ENCODE data around the gene CDKN2A. TPM values are rescaled to one million over a fixed set of nuclear protein-coding genes. Genes with fewer than 3 reads are reported as not detected.

The CDKN2A gene
- total RNA-seq, 1 donor from 2014 or later, result 47.7 TPM

DNA sequence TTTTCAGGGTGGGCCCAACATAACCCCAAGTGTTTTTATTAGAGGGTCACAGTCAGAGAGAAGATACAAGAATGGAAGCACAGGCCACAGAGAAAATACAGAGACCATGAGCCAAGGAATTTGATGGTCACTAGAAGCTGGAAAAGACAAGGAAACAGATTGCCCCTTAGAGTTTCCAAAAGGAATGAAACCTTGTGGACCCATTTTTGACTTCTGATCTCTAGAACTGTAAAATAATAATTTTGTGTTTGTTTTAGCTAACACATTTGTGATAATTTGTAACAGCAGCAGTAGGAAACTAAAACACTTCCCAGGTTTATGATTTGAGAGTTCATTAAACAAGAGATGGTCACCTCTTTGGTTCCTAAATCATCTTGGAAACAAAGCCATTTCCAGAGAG lies 21.8 kb downstream of the CDKN2A start:
- no peak overlapping the region for H3K4me3 ChIP-seq (ENCODE audit: low read depth, low read length)
- DNase-seq (ENCODE audit: low read depth), result no peak
- TF ChIP-seq, protein P1, sequence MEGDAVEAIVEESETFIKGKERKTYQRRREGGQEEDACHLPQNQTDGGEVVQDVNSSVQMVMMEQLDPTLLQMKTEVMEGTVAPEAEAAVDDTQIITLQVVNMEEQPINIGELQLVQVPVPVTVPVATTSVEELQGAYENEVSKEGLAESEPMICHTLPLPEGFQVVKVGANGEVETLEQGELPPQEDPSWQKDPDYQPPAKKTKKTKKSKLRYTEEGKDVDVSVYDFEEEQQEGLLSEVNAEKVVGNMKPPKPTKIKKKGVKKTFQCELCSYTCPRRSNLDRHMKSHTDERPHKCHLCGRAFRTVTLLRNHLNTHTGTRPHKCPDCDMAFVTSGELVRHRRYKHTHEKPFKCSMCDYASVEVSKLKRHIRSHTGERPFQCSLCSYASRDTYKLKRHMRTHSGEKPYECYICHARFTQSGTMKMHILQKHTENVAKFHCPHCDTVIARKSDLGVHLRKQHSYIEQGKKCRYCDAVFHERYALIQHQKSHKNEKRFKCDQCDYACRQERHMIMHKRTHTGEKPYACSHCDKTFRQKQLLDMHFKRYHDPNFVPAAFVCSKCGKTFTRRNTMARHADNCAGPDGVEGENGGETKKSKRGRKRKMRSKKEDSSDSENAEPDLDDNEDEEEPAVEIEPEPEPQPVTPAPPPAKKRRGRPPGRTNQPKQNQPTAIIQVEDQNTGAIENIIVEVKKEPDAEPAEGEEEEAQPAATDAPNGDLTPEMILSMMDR (conservative IDR thresholded peaks at IDR 0.05; ENCODE audit: low read depth, low read length), result no peak

DNA sequence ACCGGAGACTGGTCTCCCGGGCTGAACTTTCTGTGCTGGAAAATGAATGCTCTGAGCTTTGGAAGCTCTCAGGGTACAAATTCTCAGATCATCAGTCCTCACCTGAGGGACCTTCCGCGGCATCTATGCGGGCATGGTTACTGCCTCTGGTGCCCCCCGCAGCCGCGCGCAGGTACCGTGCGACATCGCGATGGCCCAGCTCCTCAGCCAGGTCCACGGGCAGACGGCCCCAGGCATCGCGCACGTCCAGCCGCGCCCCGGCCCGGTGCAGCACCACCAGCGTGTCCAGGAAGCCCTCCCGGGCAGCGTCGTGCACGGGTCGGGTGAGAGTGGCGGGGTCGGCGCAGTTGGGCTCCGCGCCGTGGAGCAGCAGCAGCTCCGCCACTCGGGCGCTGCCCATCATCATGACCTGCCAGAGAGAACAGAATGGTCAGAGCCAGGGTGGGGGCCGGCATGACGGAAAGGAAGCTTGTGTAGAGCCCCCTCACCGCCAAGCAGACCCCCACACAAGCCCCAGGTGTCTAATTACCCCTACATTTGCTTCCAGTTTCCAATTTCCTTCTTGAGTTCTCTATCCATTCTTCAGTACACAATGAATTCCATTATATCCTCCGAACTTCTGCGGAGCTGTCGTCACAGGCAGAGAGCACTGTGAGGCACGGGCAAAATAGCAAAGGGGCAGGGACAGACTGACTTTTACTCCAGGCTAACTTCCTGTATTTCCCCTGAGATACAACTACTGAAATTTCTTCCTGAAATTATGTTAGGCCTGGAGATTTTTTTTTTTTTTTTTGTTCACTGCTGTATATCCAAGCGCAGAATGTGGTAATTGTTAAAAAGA lies 23.2 kb downstream of the CDKN2A start:
- DNase-seq (ENCODE audit: low read depth), result no peak
- TF ChIP-seq, protein P1 (conservative IDR thresholded peaks at IDR 0.05; ENCODE audit: low read depth, low read length), result no peak
- no peak overlapping the region for H3K4me3 ChIP-seq (ENCODE audit: low read depth, low read length)

DNA sequence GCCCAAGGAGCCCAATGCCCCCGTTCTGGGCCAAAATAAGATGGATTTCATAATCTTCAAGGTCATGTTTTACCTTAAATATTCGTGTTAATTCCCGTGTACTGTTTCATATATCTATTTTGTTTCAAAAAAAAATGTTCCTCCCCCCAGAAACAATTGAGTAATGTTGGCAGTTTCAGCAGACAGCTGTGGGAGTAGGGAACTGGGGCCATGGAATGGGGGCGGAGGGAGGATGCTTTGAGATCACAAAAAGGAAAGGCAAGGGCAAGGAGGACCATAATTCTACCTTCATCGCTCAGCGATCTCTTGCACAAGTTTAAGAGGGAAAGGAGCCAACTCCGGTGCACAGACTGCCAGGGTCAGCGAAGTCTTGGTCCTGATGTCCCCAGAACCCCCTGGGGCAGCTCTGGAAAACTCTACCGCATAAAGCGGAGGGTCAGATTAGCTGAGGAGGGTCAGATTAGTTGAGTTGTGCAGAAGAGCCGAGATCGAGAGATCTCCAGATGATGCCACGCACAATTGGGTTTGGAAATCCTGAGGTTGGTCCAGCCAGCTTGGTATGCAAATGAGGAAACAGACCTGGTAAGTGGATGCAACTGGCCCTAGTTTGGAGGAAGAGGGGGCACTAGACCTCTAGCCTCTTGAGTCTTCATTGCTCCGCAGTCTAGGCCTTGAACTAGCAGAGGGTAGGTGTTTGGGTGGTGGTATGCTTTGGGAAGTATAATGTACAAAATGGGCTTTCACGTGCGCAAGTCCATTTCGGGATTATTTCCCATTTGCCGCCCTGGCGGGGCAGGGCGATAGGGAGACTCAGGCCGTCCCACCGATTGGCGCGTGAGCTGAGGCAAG lies 24.0 kb downstream of the CDKN2A start:
- no peak overlapping the region for H3K4me3 ChIP-seq (ENCODE audit: low read depth, low read length)
- DNase-seq (ENCODE audit: low read depth), result no peak
- TF ChIP-seq, protein P1 (conservative IDR thresholded peaks at IDR 0.05; ENCODE audit: low read depth, low read length), result no peak

DNA sequence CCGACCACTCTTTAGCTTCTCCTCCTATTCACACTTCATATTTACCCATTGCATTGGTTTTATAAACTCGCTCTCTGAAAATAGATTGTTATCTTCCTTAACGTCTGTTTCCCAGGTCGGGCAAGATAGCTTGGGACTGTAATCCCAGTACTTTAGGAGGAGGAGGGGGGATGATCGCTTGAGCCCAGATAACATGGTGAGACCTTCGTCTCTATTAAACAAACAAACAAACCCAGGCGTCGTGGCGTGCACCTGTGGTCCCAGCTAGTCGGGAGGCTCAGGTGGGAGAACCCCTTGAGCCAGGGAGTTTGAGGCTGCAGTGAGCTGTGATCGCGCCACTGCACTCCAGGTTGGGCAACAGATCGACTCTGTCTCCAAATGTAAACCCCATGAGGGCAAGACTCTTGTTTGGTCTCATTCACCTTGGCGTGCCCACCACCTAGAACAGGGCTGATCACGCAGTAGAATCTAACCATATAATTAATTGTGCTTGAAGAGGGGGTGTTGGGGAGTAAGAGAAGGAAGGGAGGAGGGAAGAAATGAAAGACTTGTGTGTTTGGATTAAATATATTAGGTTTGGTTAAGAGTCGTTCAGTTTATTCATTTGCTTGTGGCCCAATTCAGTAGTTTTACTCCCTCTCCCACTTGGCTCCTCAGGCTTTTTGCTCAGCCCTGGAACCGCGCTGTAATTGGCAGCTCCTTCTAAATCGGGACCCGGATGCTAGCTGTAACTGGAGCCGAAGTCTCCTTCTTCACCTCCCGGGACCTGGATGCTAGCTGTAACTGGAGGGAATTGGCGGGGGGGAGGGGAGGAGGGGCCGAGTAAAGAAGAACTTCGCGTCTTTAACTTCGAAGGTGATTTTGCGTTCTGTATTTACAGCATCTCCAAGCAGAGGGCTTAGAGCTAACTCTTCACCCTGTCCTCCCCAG lies 24.9 kb downstream of the CDKN2A start:
- TF ChIP-seq, protein P1 (conservative IDR thresholded peaks at IDR 0.05; ENCODE audit: low read depth, low read length), result no peak
- DNase-seq (ENCODE audit: low read depth), result no peak
- H3K4me3 ChIP-seq (ENCODE audit: low read depth, low read length), result no peak overlapping the region

DNA sequence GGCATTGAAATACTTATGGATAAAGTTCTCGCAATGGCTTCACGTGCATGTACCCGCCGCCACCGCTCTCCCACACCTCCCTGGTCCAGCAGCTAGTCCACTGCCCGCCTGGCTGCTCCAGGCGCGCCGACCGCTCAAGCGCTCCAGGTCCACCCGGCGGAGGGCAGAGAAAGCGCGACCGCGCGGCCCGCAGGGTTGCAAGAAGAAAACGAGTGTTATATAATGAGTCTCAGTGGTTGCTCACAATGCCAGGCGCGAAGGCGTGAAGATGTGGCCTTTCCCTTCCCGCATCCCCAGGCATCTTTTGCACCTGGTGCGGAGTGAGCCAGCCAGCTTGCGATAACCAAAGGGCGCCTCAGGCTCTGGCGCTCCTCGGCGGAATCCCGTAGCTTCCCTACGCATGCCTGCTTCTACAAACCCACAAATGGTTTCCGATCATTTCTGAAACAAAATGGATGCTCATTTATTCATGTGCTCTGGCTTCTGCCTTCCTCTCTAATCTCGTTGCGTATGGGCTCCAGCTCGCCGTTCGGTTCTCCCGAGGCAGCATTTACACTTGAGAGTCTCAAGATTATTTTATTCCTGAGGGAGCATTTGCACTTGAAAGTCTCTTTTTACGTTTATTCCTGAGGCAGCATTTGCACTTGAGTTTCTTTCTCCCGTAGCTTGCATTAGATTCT lies 25.7 kb downstream of the CDKN2A start:
- no peak overlapping the region for H3K4me3 ChIP-seq (ENCODE audit: low read depth, low read length)
- TF ChIP-seq, protein P1 (conservative IDR thresholded peaks at IDR 0.05; ENCODE audit: low read depth, low read length), result no peak
- DNase-seq (ENCODE audit: low read depth), result no peak

DNA sequence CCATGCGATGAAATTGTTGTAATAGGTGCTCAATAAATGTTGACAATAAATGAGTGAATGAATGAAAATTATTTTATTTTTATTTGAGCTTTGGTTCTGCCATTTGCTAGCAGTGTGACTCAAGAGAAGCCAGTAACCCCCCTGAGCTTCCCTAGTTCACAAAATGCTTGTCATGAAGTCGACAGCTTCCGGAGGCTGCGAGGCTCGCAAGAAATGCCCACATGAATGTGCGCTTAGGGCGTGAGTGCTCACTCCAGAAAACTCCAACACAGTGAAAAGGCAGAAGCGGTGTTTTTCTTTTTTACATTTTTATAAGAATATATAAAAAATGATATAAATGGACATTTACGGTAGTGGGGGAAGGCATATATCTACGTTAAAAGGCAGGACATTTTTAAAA lies 26.5 kb downstream of the CDKN2A start:
- DNase-seq (ENCODE audit: low read depth), result no peak
- TF ChIP-seq, protein P1 (conservative IDR thresholded peaks at IDR 0.05; ENCODE audit: low read depth, low read length), result no peak

More for the DNA sequence above, 26.5 kb downstream of the CDKN2A start:
- H3K4me3 ChIP-seq (ENCODE audit: low read depth, low read length), result no peak overlapping the region

Data from epithelial cell of proximal tubule (primary cell).